WTC11 (cell line): ENCODE results near the gene SAMD13. TPM values are rescaled to one million over a fixed set of nuclear protein-coding genes. Genes with fewer than 3 reads are reported as not detected.
"Not testable (repeated sequence)": the region's sequence is repeated elsewhere in the genome, so short reads cannot be mapped to it uniquely, and the experiment has no call there.

Experiments
- ATAC-seq: fragments of 200-7000 bp; cut with Tn5 transposase; 2 replicates; pipeline ENCODE4 v1.10.0; 2021; ENCODE audit warnings: mild to moderate bottlenecking, moderate library complexity
- CTCF ChIA-PET: fragments of 300-600 bp; sonication (Branson Sonifier 250); formaldehyde crosslinking; loops from one replicate; lab custom pipeline; 2021; ENCODE audit warnings: antibody characterized with exemption; lab: Charles Lee
- POLR2A ChIA-PET: fragments of 350-600 bp; sonication (Branson Sonifier 250); formaldehyde crosslinking; loops from one replicate; lab custom pipeline; 2021; ENCODE audit warnings: antibody characterized with exemption; lab: Charles Lee
- DNase-seq: peaks from one replicate; pipeline ENCODE4 v3.0.0; 2021; ENCODE audit warnings: low spot score
- H3K27ac Mint-ChIP-seq: 2 replicates; pipeline ENCODE4 v1.8.0; 2021; ENCODE audit warnings: mixed read lengths
- H3K27me3 Mint-ChIP-seq: 2 replicates; pipeline ENCODE4 v1.8.0; 2021; ENCODE audit warnings: low read depth, mild to moderate bottlenecking, moderate library complexity, mixed read lengths
- H3K36me3 Mint-ChIP-seq: 2 replicates; pipeline ENCODE4 v1.8.0; 2021; ENCODE audit warnings: mixed read lengths
- H3K4me1 Mint-ChIP-seq: 2 replicates; pipeline ENCODE4 v1.8.0; 2022; ENCODE audit warnings: mixed read lengths
- H3K4me3 Mint-ChIP-seq: 2 replicates; pipeline ENCODE4 v1.8.0; 2021; ENCODE audit warnings: mild to moderate bottlenecking, moderate library complexity, mixed read lengths
- H3K9me3 Mint-ChIP-seq: 2 replicates; pipeline ENCODE4 v1.8.0; 2021; ENCODE audit warnings: mixed read lengths
- ATF6 ChIP-seq: sonication (generic); formaldehyde crosslinking; IDR thresholded peaks from 2 replicates; pipeline ENCODE4 v1.8.1; 2023; ENCODE audit warnings: mild to moderate bottlenecking, missing genetic modification reagents
- CBFB ChIP-seq: sonication (generic); formaldehyde crosslinking; IDR thresholded peaks from 2 replicates; pipeline ENCODE4 v1.8.1; 2022; ENCODE audit warnings: mild to moderate bottlenecking, low read depth, missing genetic modification reagents
- FOXK1 ChIP-seq: sonication (generic); formaldehyde crosslinking; IDR thresholded peaks from 2 replicates; pipeline ENCODE4 v1.8.0; 2022; ENCODE audit warnings: mild to moderate bottlenecking, moderate library complexity, missing genetic modification reagents
- FOXP4 ChIP-seq: sonication (generic); formaldehyde crosslinking; IDR thresholded peaks from 2 replicates; pipeline ENCODE4 v1.8.0; 2022; ENCODE audit warnings: mild to moderate bottlenecking, missing genetic modification reagents
- IRF2 ChIP-seq: sonication (generic); formaldehyde crosslinking; IDR thresholded peaks from 2 replicates; pipeline ENCODE4 v1.8.0; 2022; ENCODE audit warnings: low read depth, missing genetic modification reagents, borderline replicate concordance
- NFE2L1 ChIP-seq: sonication (generic); formaldehyde crosslinking; IDR thresholded peaks from 2 replicates; pipeline ENCODE4 v1.8.1; 2023; ENCODE audit warnings: missing genetic modification reagents
- PRRX2 ChIP-seq: fragments of 250-450 bp; sonication (Bioruptor Pico); IDR thresholded peaks from 2 replicates; pipeline ENCODE4 v1.8.0; 2021; ENCODE audit warnings: mild to moderate bottlenecking
- RORB ChIP-seq: fragments of 250-450 bp; sonication (Bioruptor Pico); IDR thresholded peaks from 2 replicates; pipeline ENCODE4 v1.9.0; 2021; ENCODE audit warnings: mild to moderate bottlenecking
- SOX15 ChIP-seq: fragments of 250-450 bp; sonication (Bioruptor Pico); IDR thresholded peaks from 2 replicates; pipeline ENCODE4 v1.9.0; 2021; ENCODE audit warnings: mild to moderate bottlenecking
- TEAD4 ChIP-seq: sonication (generic); formaldehyde crosslinking; IDR thresholded peaks from 2 replicates; pipeline ENCODE4 v1.8.0; 2022; ENCODE audit warnings: mild to moderate bottlenecking, missing genetic modification reagents
- USF2 ChIP-seq: sonication (generic); formaldehyde crosslinking; IDR thresholded peaks from 2 replicates; pipeline ENCODE4 v1.8.1; 2023; ENCODE audit warnings: mild to moderate bottlenecking, missing genetic modification reagents, moderate library complexity
- total RNA-seq: library from RNA; stranded (reverse); gene quantifications from 3 replicates; pipeline ENCODE4 v1.2.3, GENCODE V29; 2021
- TF ChIP-seq, protein P1 (sequence below): fragments of 250-450 bp; sonication (Bioruptor Pico); IDR thresholded peaks from 2 replicates; pipeline ENCODE4 v1.9.0; 2021; ENCODE audit warnings: mild to moderate bottlenecking, borderline replicate concordance
- TF ChIP-seq, protein P2 (sequence below): sonication (generic); formaldehyde crosslinking; IDR thresholded peaks from 2 replicates; pipeline ENCODE4 v1.8.1; 2022; ENCODE audit warnings: low read depth, mild to moderate bottlenecking, moderate library complexity, missing genetic modification reagents, borderline replicate concordance
- TF ChIP-seq, protein P3 (sequence below): sonication (generic); formaldehyde crosslinking; IDR thresholded peaks from 2 replicates; pipeline ENCODE4 v1.8.0; 2022; ENCODE audit warnings: mild to moderate bottlenecking, missing genetic modification reagents

SAMD13 gene
- total RNA-seq, 1 experiment from 2014 or later: 1.8 TPM

DNA sequence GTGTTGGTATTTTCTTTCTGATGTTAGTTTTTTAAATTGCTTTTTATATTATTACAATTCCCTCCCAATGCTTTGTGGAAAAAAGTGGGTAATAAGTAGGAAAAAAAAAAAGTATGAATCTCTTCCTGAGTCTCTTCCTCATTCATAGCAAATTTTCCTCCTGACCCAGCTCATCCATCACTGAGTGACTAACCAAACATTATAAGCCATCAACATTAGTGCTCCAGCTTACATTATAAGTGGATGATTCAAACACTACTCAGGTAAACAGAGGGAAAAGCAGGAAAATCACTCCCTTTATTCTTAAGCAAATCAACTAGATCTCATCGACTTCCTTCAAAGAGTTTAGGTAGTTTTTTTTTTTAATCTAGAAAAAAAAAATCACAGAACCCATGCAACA, 15.4 kb upstream of the SAMD13 start:
- Mint-ChIP-seq H3K9me3 (peaks cover 52% of the 10 kb centered on the region), H3K4me3 (no peak overlapping the region), H3K4me1 (peaks cover 4% of the 10 kb centered on the region), H3K27me3 (peaks cover 14% of the 10 kb centered on the region), H3K36me3 (peaks cover 33% of the 10 kb centered on the region), H3K27ac (no peak overlapping the region)
- ATAC-seq (no peak), DNase-seq (no peak)
- CTCF ChIA-PET: no interaction called here
- POLR2A ChIA-PET: no interaction called here
- TF ChIP-seq, protein P1, sequence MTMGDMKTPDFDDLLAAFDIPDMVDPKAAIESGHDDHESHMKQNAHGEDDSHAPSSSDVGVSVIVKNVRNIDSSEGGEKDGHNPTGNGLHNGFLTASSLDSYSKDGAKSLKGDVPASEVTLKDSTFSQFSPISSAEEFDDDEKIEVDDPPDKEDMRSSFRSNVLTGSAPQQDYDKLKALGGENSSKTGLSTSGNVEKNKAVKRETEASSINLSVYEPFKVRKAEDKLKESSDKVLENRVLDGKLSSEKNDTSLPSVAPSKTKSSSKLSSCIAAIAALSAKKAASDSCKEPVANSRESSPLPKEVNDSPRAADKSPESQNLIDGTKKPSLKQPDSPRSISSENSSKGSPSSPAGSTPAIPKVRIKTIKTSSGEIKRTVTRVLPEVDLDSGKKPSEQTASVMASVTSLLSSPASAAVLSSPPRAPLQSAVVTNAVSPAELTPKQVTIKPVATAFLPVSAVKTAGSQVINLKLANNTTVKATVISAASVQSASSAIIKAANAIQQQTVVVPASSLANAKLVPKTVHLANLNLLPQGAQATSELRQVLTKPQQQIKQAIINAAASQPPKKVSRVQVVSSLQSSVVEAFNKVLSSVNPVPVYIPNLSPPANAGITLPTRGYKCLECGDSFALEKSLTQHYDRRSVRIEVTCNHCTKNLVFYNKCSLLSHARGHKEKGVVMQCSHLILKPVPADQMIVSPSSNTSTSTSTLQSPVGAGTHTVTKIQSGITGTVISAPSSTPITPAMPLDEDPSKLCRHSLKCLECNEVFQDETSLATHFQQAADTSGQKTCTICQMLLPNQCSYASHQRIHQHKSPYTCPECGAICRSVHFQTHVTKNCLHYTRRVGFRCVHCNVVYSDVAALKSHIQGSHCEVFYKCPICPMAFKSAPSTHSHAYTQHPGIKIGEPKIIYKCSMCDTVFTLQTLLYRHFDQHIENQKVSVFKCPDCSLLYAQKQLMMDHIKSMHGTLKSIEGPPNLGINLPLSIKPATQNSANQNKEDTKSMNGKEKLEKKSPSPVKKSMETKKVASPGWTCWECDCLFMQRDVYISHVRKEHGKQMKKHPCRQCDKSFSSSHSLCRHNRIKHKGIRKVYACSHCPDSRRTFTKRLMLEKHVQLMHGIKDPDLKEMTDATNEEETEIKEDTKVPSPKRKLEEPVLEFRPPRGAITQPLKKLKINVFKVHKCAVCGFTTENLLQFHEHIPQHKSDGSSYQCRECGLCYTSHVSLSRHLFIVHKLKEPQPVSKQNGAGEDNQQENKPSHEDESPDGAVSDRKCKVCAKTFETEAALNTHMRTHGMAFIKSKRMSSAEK: no peak
- TF ChIP-seq USF2 (CRISPR knock-in tag): no peak
- TF ChIP-seq RORB (CRISPR knock-in tag): no peak
- TF ChIP-seq SOX15 (CRISPR knock-in tag): no peak
- no peak for TF ChIP-seq ATF6 (CRISPR knock-in tag)
- TF ChIP-seq CBFB: no peak
- TF ChIP-seq FOXP4: no peak
- no peak for TF ChIP-seq PRRX2 (CRISPR knock-in tag)
- no peak for TF ChIP-seq TEAD4 (CRISPR knock-in tag)
- TF ChIP-seq NFE2L1 (CRISPR knock-in tag): no peak
- TF ChIP-seq FOXK1 (CRISPR knock-in tag): no peak
- no peak for TF ChIP-seq IRF2
- TF ChIP-seq, protein P2, sequence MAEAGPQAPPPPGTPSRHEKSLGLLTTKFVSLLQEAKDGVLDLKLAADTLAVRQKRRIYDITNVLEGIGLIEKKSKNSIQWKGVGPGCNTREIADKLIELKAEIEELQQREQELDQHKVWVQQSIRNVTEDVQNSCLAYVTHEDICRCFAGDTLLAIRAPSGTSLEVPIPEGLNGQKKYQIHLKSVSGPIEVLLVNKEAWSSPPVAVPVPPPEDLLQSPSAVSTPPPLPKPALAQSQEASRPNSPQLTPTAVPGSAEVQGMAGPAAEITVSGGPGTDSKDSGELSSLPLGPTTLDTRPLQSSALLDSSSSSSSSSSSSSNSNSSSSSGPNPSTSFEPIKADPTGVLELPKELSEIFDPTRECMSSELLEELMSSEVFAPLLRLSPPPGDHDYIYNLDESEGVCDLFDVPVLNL: no peak
- TF ChIP-seq, protein P3, sequence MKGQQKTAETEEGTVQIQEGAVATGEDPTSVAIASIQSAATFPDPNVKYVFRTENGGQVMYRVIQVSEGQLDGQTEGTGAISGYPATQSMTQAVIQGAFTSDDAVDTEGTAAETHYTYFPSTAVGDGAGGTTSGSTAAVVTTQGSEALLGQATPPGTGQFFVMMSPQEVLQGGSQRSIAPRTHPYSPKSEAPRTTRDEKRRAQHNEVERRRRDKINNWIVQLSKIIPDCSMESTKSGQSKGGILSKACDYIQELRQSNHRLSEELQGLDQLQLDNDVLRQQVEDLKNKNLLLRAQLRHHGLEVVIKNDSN (CRISPR knock-in tag): no peak

- H3K4me1 Mint-ChIP-seq, DNase-seq, CTCF ChIA-PET, H3K27ac Mint-ChIP-seq, ATAC-seq, H3K4me3 Mint-ChIP-seq, POLR2A ChIA-PET: not testable (repeated sequence)
- peaks cover 33% of the 10 kb centered on the region for H3K36me3 Mint-ChIP-seq
- H3K9me3 Mint-ChIP-seq: peaks cover 61% of the 10 kb centered on the region
- H3K27me3 Mint-ChIP-seq: peaks cover 17% of the 10 kb centered on the region
These were observed 14.1 kb upstream of the SAMD13 start for GRCh38 chr1:84287389-84287788.
